Esophagus squamous epithelium (tissue), 4 donors: ENCODE measurements around the gene PHACTR1.

Experiments
- CTCF ChIP-seq, 6 experiments: fragments of 450-650 bp in 4 of 6; fragments of 200-600 bp in 2 of 6; sonication (generic) in 2 of 6; IDR thresholded peaks; one replicate each; pipeline ENCODE4 v1.5.1; 2016 to 2019; ENCODE audit warnings: antibody characterized with exemption in 6 of 6, mild to moderate bottlenecking in 4 of 6, moderate library complexity in 4 of 6
- POLR2A ChIP-seq, 4 donors: fragments of 450-650 bp; IDR thresholded peaks; one replicate each; pipeline ENCODE4 v1.6.1; 2017; ENCODE audit warnings: antibody characterized with exemption in 4 of 4, mild to moderate bottlenecking in 4 of 4, moderate library complexity in 3 of 4

- TF ChIP-seq CTCF (IDR thresholded peaks at IDR 0.05) = no peak
- no peak for TF ChIP-seq POLR2A (IDR thresholded peaks at IDR 0.05)
Observed at GRCh38 chr6:13026557-13026956, 310.0 kb downstream of the PHACTR1 start.
